ENCODE results near the gene CTLA4.

The CTLA4 gene

GRCh38 chr2:203913947-203914346 is 46.4 kb downstream of the CTLA4 start:
- H2BK120ac ChIP-seq (ENCODE audit: insufficient read depth, low read length, poor library complexity), result no peak overlapping the region
- no peak overlapping the region for H3K14ac ChIP-seq (ENCODE audit: low read length)
- no peak overlapping the region for H4K12ac ChIP-seq (ENCODE audit: low read depth, low read length)
- H3K23ac ChIP-seq (ENCODE audit: low read length), result no peak overlapping the region
- H4K91ac ChIP-seq (ENCODE audit: low read depth, low read length), result no peak overlapping the region
- H3K4me2 ChIP-seq (ENCODE audit: low read length), result no peak overlapping the region
- H3K4me1 ChIP-seq (ENCODE audit: control insufficient read depth in 1 of 2, insufficient read depth in 2 of 2, low read length in 2 of 2), result no peaks in the 10 kb centered on the region
- no peaks in the 10 kb centered on the region for H3K36me3 ChIP-seq (ENCODE audit: control insufficient read depth in 1 of 2, insufficient read depth in 2 of 2, low read length in 2 of 2)
- H3K9ac ChIP-seq (ENCODE audit: low read length), result no peak overlapping the region
- no peak overlapping the region for H2AFZ ChIP-seq (ENCODE audit: insufficient read depth, low read length, poor library complexity)
- H2AK5ac ChIP-seq (ENCODE audit: low read length), result no peak overlapping the region
- H3K18ac ChIP-seq (ENCODE audit: low read length), result no peak overlapping the region
- no CpG with 5 or more reads among the region's 8 CpGs for WGBS (ENCODE audit: extremely low coverage, insufficient coverage, insufficient read length)
- no peak for DNase-seq
- H2BK5ac ChIP-seq (ENCODE audit: low read depth, low read length, poor library complexity), result no peak overlapping the region
- no peak overlapping the region for H3K27ac ChIP-seq (ENCODE audit: low read depth, low read length)
- H3K27me3 ChIP-seq (ENCODE audit: insufficient read depth, low read length), result no peaks in the 10 kb centered on the region
- H3K4me3 ChIP-seq (ENCODE audit: low read depth, low read length), result no peak overlapping the region
- H4K8ac ChIP-seq (ENCODE audit: low read depth, low read length), result no peak overlapping the region
- H3K79me2 ChIP-seq (ENCODE audit: control insufficient read depth, insufficient read depth, low read length, poor library complexity), result no peaks in the 10 kb centered on the region
- no peak overlapping the region for H2BK12ac ChIP-seq (ENCODE audit: low read length)
- no peaks in the 10 kb centered on the region for H3K9me3 ChIP-seq (ENCODE audit: insufficient read depth, low read depth, low read length)
- no peaks in the 10 kb centered on the region for H3K79me1 ChIP-seq (ENCODE audit: low read length)
- no peak overlapping the region for H3K4ac ChIP-seq (ENCODE audit: low read depth, low read length)

GRCh38 chr2:203914546-203915182 is 47.1 kb downstream of the CTLA4 start:
- no peak overlapping the region for H3K14ac ChIP-seq (ENCODE audit: low read length)
- no peak overlapping the region for H4K8ac ChIP-seq (ENCODE audit: low read depth, low read length)
- H3K9ac ChIP-seq (ENCODE audit: low read length), result no peak overlapping the region
- H4K91ac ChIP-seq (ENCODE audit: low read depth, low read length), result no peak overlapping the region
- H3K4me3 ChIP-seq (ENCODE audit: low read depth, low read length), result no peak overlapping the region
- H3K4ac ChIP-seq (ENCODE audit: low read depth, low read length), result no peak overlapping the region
- no peak overlapping the region for H2BK120ac ChIP-seq (ENCODE audit: insufficient read depth, low read length, poor library complexity)
- no peak overlapping the region for H2BK12ac ChIP-seq (ENCODE audit: low read length)
- no peak overlapping the region for H4K12ac ChIP-seq (ENCODE audit: low read depth, low read length)
- H3K27me3 ChIP-seq (ENCODE audit: insufficient read depth, low read length), result no peaks in the 10 kb centered on the region
- no peak overlapping the region for H3K18ac ChIP-seq (ENCODE audit: low read length)
- WGBS (ENCODE audit: extremely low coverage, insufficient coverage, insufficient read length), result no CpG with 5 or more reads among the region's 8 CpGs
- no peaks in the 10 kb centered on the region for H3K9me3 ChIP-seq (ENCODE audit: insufficient read depth, low read depth, low read length)
- no peaks in the 10 kb centered on the region for H3K36me3 ChIP-seq (ENCODE audit: control insufficient read depth in 1 of 2, insufficient read depth in 2 of 2, low read length in 2 of 2)
- no peak overlapping the region for H2BK5ac ChIP-seq (ENCODE audit: low read depth, low read length, poor library complexity)
- no peaks in the 10 kb centered on the region for H3K79me2 ChIP-seq (ENCODE audit: control insufficient read depth, insufficient read depth, low read length, poor library complexity)
- H2AK5ac ChIP-seq (ENCODE audit: low read length), result no peak overlapping the region
- H3K27ac ChIP-seq (ENCODE audit: low read depth, low read length), result no peak overlapping the region
- H3K4me1 ChIP-seq (ENCODE audit: control insufficient read depth in 1 of 2, insufficient read depth in 2 of 2, low read length in 2 of 2), result no peaks in the 10 kb centered on the region
- H2AFZ ChIP-seq (ENCODE audit: insufficient read depth, low read length, poor library complexity), result no peak overlapping the region
- H3K4me2 ChIP-seq (ENCODE audit: low read length), result no peak overlapping the region
- no peaks in the 10 kb centered on the region for H3K79me1 ChIP-seq (ENCODE audit: low read length)
- no peak for DNase-seq
- H3K23ac ChIP-seq (ENCODE audit: low read length), result no peak overlapping the region

DNA sequence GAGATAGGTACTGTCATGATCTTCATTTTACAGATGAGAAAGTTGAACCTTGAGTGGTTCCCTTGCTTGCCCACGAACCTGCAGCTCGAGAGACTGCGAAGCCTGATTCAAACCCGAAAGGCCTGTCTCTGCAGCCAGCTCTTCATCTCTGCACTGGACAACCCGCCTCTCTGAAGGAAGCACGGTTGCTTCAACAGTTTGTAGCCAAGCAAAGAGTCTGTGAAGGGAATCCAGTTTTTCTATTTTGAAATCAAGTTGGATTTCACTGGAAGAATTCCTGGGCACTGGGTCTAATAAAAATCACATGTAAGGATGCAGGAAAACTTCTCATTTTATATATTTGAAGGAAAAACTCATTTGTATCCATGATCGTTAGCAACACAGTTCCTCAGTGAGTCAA is 47.7 kb downstream of the CTLA4 start:
- no peak overlapping the region for H2BK12ac ChIP-seq (ENCODE audit: low read length)
- H3K79me1 ChIP-seq (ENCODE audit: low read length), result no peaks in the 10 kb centered on the region
- H3K4me1 ChIP-seq (ENCODE audit: control insufficient read depth in 1 of 2, insufficient read depth in 2 of 2, low read length in 2 of 2), result no peaks in the 10 kb centered on the region
- H3K18ac ChIP-seq (ENCODE audit: low read length), result no peak overlapping the region
- WGBS (ENCODE audit: extremely low coverage, insufficient coverage, insufficient read length), result no CpG with 5 or more reads among the region's 7 CpGs
- no peak overlapping the region for H3K4me2 ChIP-seq (ENCODE audit: low read length)
- H3K36me3 ChIP-seq (ENCODE audit: control insufficient read depth in 1 of 2, insufficient read depth in 2 of 2, low read length in 2 of 2), result no peaks in the 10 kb centered on the region
- no peak overlapping the region for H2AK5ac ChIP-seq (ENCODE audit: low read length)
- no peak overlapping the region for H4K12ac ChIP-seq (ENCODE audit: low read depth, low read length)
- no peak overlapping the region for H3K27ac ChIP-seq (ENCODE audit: low read depth, low read length)
- no peak overlapping the region for H3K4me3 ChIP-seq (ENCODE audit: low read depth, low read length)
- H3K4ac ChIP-seq (ENCODE audit: low read depth, low read length), result no peak overlapping the region
- no peak overlapping the region for H2BK120ac ChIP-seq (ENCODE audit: insufficient read depth, low read length, poor library complexity)
- H3K23ac ChIP-seq (ENCODE audit: low read length), result no peak overlapping the region
- no peak for DNase-seq
- H2BK5ac ChIP-seq (ENCODE audit: low read depth, low read length, poor library complexity), result no peak overlapping the region
- no peak overlapping the region for H3K9ac ChIP-seq (ENCODE audit: low read length)
- no peaks in the 10 kb centered on the region for H3K9me3 ChIP-seq (ENCODE audit: insufficient read depth, low read depth, low read length)
- no peak overlapping the region for H3K14ac ChIP-seq (ENCODE audit: low read length)
- no peaks in the 10 kb centered on the region for H3K79me2 ChIP-seq (ENCODE audit: control insufficient read depth, insufficient read depth, low read length, poor library complexity)
- no peaks in the 10 kb centered on the region for H3K27me3 ChIP-seq (ENCODE audit: insufficient read depth, low read length)
- H2AFZ ChIP-seq (ENCODE audit: insufficient read depth, low read length, poor library complexity), result no peak overlapping the region
- no peak overlapping the region for H4K91ac ChIP-seq (ENCODE audit: low read depth, low read length)
- H4K8ac ChIP-seq (ENCODE audit: low read depth, low read length), result no peak overlapping the region

- H3K4ac ChIP-seq (ENCODE audit: low read depth, low read length), result no peak overlapping the region
- H3K9me3 ChIP-seq (ENCODE audit: insufficient read depth, low read depth, low read length), result no peaks in the 10 kb centered on the region
- H3K79me1 ChIP-seq (ENCODE audit: low read length), result no peaks in the 10 kb centered on the region
- H2AK5ac ChIP-seq (ENCODE audit: low read length), result no peak overlapping the region
- H3K27me3 ChIP-seq (ENCODE audit: insufficient read depth, low read length), result no peaks in the 10 kb centered on the region
- no peak overlapping the region for H2BK5ac ChIP-seq (ENCODE audit: low read depth, low read length, poor library complexity)
- H2AFZ ChIP-seq (ENCODE audit: insufficient read depth, low read length, poor library complexity), result no peak overlapping the region
- no peak overlapping the region for H3K4me2 ChIP-seq (ENCODE audit: low read length)
- no peaks in the 10 kb centered on the region for H3K4me1 ChIP-seq (ENCODE audit: control insufficient read depth in 1 of 2, insufficient read depth in 2 of 2, low read length in 2 of 2)
- H3K36me3 ChIP-seq (ENCODE audit: control insufficient read depth in 1 of 2, insufficient read depth in 2 of 2, low read length in 2 of 2), result no peaks in the 10 kb centered on the region
- H3K14ac ChIP-seq (ENCODE audit: low read length), result no peak overlapping the region
- no peaks in the 10 kb centered on the region for H3K79me2 ChIP-seq (ENCODE audit: control insufficient read depth, insufficient read depth, low read length, poor library complexity)
- no peak overlapping the region for H2BK120ac ChIP-seq (ENCODE audit: insufficient read depth, low read length, poor library complexity)
- H3K23ac ChIP-seq (ENCODE audit: low read length), result no peak overlapping the region
- no peak overlapping the region for H3K27ac ChIP-seq (ENCODE audit: low read depth, low read length)
- no peak for DNase-seq
- no peak overlapping the region for H4K12ac ChIP-seq (ENCODE audit: low read depth, low read length)
- H3K4me3 ChIP-seq (ENCODE audit: low read depth, low read length), result no peak overlapping the region
- H3K9ac ChIP-seq (ENCODE audit: low read length), result no peak overlapping the region
- H3K18ac ChIP-seq (ENCODE audit: low read length), result no peak overlapping the region
- H4K91ac ChIP-seq (ENCODE audit: low read depth, low read length), result no peak overlapping the region
- H4K8ac ChIP-seq (ENCODE audit: low read depth, low read length), result no peak overlapping the region
- H2BK12ac ChIP-seq (ENCODE audit: low read length), result no peak overlapping the region
Observed at GRCh38 chr2:203916756-203917155, 49.2 kb downstream of the CTLA4 start.

All from trophoblast cell (in vitro differentiated cells and primary cell).